HG03039 (cell line): ENCODE data around the gene AAGAB.
"Not testable (repeated sequence)": the region's sequence is repeated elsewhere in the genome, so short reads cannot be mapped to it uniquely, and the experiment has no call there.

Experiments
- ATAC-seq: cut with Tn5 transposase; IDR thresholded peaks from one replicate; pipeline ENCODE4 v1.9.1; 2021; ENCODE audit warnings: mild to moderate bottlenecking, moderate library complexity; ENCODE audit not compliant: unreplicated experiment

The AAGAB gene

GRCh38 chr15:67154249-67154648, 100.2 kb downstream of the AAGAB start:
- ATAC-seq, result no peak

DNA sequence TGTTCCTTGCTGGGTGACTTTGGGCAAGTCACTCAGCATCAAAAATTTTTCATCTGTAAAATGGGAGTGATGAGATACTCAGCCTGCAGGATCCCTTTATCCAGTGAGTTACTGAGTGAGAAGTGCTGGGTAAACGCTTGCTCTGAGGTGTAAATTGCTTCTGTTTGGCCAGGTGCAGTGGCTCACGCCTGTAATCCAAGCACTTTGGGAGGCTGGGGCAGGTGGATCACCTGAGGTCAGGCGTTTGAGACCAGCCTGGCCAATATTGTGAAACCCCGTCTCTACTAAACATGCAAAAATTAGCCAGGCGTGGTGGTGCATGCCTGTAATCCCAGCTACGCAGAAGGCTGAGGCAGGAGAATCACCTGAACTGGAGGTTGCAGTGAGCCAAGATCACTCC, 101.4 kb downstream of the AAGAB start:
- not testable (repeated sequence) for ATAC-seq

- ATAC-seq, result no peak
Measured at GRCh38 chr15:67152429-67152828, 102.0 kb downstream of the AAGAB start.
